Measurements from ENCODE around the gene FADS2.

FADS2 gene

GRCh38 chr11:61795876-61796526 lies 32.1 kb upstream of the FADS2 start:
- no peak for DNase-seq (ENCODE audit: low spot score)

- DNase-seq (ENCODE audit: low spot score): peak; percentile 76
These were observed 30.7 kb upstream of the FADS2 start for GRCh38 chr11:61797263-61797944.

- DNase-seq (ENCODE audit: low spot score): no peak
These were observed 28.3 kb upstream of the FADS2 start for GRCh38 chr11:61799665-61800284.

- no peak for DNase-seq (ENCODE audit: low spot score)
These were observed 27.5 kb upstream of the FADS2 start for GRCh38 chr11:61800331-61801281.

GRCh38 chr11:61802605-61803004 lies 25.5 kb upstream of the FADS2 start:
- DNase-seq (ENCODE audit: low spot score): no peak

- no peak for DNase-seq (ENCODE audit: low spot score)
These were observed 24.0 kb upstream of the FADS2 start for GRCh38 chr11:61803889-61804647.

- no peak for DNase-seq (ENCODE audit: low spot score)
These were observed 23.0 kb upstream of the FADS2 start for GRCh38 chr11:61805146-61805545.

- DNase-seq (ENCODE audit: low spot score): no peak
These were observed 21.3 kb upstream of the FADS2 start for GRCh38 chr11:61806785-61807184.

GRCh38 chr11:61810671-61811175 lies 17.4 kb upstream of the FADS2 start:
- DNase-seq (ENCODE audit: low spot score): no peak

GRCh38 chr11:61811831-61812230 lies 16.3 kb upstream of the FADS2 start:
- no peak for DNase-seq (ENCODE audit: low spot score)

GRCh38 chr11:61812736-61813411 lies 15.2 kb upstream of the FADS2 start:
- DNase-seq (ENCODE audit: low spot score): no peak

GRCh38 chr11:61814247-61814957 lies 13.7 kb upstream of the FADS2 start:
- peak; percentile 52 for DNase-seq (ENCODE audit: low spot score)

- DNase-seq (ENCODE audit: low spot score): peak; percentile 97
These were observed 12.9 kb upstream of the FADS2 start for GRCh38 chr11:61814958-61815789.

GRCh38 chr11:61815790-61816735 lies 12.0 kb upstream of the FADS2 start:
- DNase-seq (ENCODE audit: low spot score): peak; percentile 85

- DNase-seq (ENCODE audit: low spot score): peak; percentile 94
These were observed 11.2 kb upstream of the FADS2 start, which contains the start of gene FADS1 for GRCh38 chr11:61816736-61817455. Gene FADS1 (minus strand): TSS chr11:61817003. CDS start chr11:61816929, 74 bp downstream.

- DNase-seq (ENCODE audit: low spot score): no peak
These were observed 10.5 kb upstream of the FADS2 start for GRCh38 chr11:61817471-61818202.

Measured in kidney tubule cell (primary cell).